IMR-90 (cell line): ENCODE data around the gene ACTC1. TPM values are rescaled to one million over a fixed set of nuclear protein-coding genes. Genes with fewer than 3 reads are reported as not detected.

Experiments
- ATAC-seq: fragments of 200-7000 bp; cut with Tn5 transposase; 2 replicates; pipeline ENCODE4 v1.9.1; 2020; ENCODE audit warnings: low read depth, mild to moderate bottlenecking, moderate library complexity
- BruUV-seq: library from RNA; stranded (reverse); fragments of 400-500 nt; replicated peaks from 2 replicates; lab custom pipeline; 2021; lab: Mats Ljungman, UMichigan
- CTCF ChIA-PET: fragments of 300-600 bp; formaldehyde crosslinking; extraction: SDS; loops from one replicate; lab custom pipeline; 2021; ENCODE audit warnings: antibody characterized with exemption; lab: Yijun Ruan, JAX
- POLR2A ChIA-PET: fragments of 300-600 bp; sonication (Branson Sonifier 250); formaldehyde crosslinking; loops from one replicate; lab custom pipeline; 2022; ENCODE audit warnings: antibody characterized with exemption; ENCODE audit not compliant: unreplicated experiment; lab: Charles Lee
- DNase-seq: peaks from one replicate; pipeline ENCODE4 v3.0.0; 2013
- H2AFZ ChIP-seq: replicated peaks from 2 replicates; pipeline ENCODE3; 2013; ENCODE audit warnings: low read length, mild to moderate bottlenecking; ENCODE audit not compliant: poor library complexity
- H2AK5ac ChIP-seq: 2 replicates; pipeline ENCODE4 v1.6.1; 2013; ENCODE audit warnings: low read depth, low read length, inconsistent platforms
- H2AK9ac ChIP-seq: replicated peaks from 2 replicates; pipeline ENCODE3; 2013; ENCODE audit warnings: mild to moderate bottlenecking, low read depth, low read length, moderate library complexity; ENCODE audit not compliant: poor library complexity
- H2BK120ac ChIP-seq: 2 replicates; pipeline ENCODE4 v1.6.1; 2013; ENCODE audit warnings: low read depth, low read length, inconsistent platforms
- H2BK15ac ChIP-seq: 3 replicates; pipeline ENCODE4 v1.6.1; 2013; ENCODE audit warnings: low read depth, low read length, inconsistent platforms
- H2BK20ac ChIP-seq: 2 replicates; pipeline ENCODE4 v1.6.1; 2013; ENCODE audit warnings: low read depth, mild to moderate bottlenecking, inconsistent platforms, low read length, moderate library complexity
- H2BK5ac ChIP-seq: 2 replicates; pipeline ENCODE4 v1.6.1; 2013; ENCODE audit warnings: mild to moderate bottlenecking, low read depth, low read length, inconsistent platforms; ENCODE audit not compliant: poor library complexity, severe bottlenecking
- H3K14ac ChIP-seq: replicated peaks from 2 replicates; pipeline ENCODE4 v1.6.1; 2013; ENCODE audit warnings: low read depth, low read length, inconsistent platforms
- H3K18ac ChIP-seq: 2 replicates; pipeline ENCODE4 v1.6.1; 2013; ENCODE audit warnings: low read depth, low read length, control low read depth
- H3K23ac ChIP-seq: 2 replicates; pipeline ENCODE4 v1.6.1; 2013; ENCODE audit warnings: low read depth, low read length, inconsistent platforms
- H3K27ac ChIP-seq: 2 replicates; pipeline ENCODE4 v1.5.1; 2013; ENCODE audit warnings: mild to moderate bottlenecking, control low read depth, low read length; ENCODE audit not compliant: insufficient read depth
- H3K27me3 ChIP-seq: 2 replicates; pipeline ENCODE4 v1.6.1; 2013; ENCODE audit warnings: low read length; ENCODE audit not compliant: control insufficient read depth, insufficient read depth
- H3K36me3 ChIP-seq: 2 replicates; pipeline ENCODE4 v1.6.1; 2013; ENCODE audit warnings: low read length, mixed read lengths; ENCODE audit not compliant: control insufficient read depth, insufficient read depth
- H3K4ac ChIP-seq: 2 replicates; pipeline ENCODE4 v1.6.1; 2013; ENCODE audit warnings: low read depth, low read length, inconsistent platforms
- H3K4me1 ChIP-seq: 2 replicates; pipeline ENCODE4 v1.6.1; 2013; ENCODE audit warnings: low read length, mixed read lengths; ENCODE audit not compliant: control insufficient read depth, insufficient read depth
- H3K4me2 ChIP-seq: 2 replicates; pipeline ENCODE4 v1.6.1; 2013; ENCODE audit warnings: low read depth, mild to moderate bottlenecking, control low read depth, low read length, moderate library complexity
- H3K4me3 ChIP-seq: 2 replicates; pipeline ENCODE4 v1.5.1; 2013; ENCODE audit warnings: low read depth, mild to moderate bottlenecking, control low read depth, low read length, moderate library complexity; ENCODE audit not compliant: insufficient read depth
- H3K56ac ChIP-seq: 2 replicates; pipeline ENCODE4 v1.6.1; 2013; ENCODE audit warnings: low read length, inconsistent platforms; ENCODE audit not compliant: insufficient read depth; ENCODE audit errors: extremely low read depth
- H3K79me1 ChIP-seq, 2 experiments: 2 replicates each; pipeline ENCODE4 v1.6.1; 2013; ENCODE audit warnings: low read length in 2 of 2, inconsistent platforms in 1 of 2, low read depth in 1 of 2
- H3K9ac ChIP-seq: 2 replicates; pipeline ENCODE4 v1.6.1; 2013; ENCODE audit warnings: low read depth, low read length, control low read depth
- H3K9me1 ChIP-seq: 2 replicates; pipeline ENCODE4 v1.6.1; 2013; ENCODE audit warnings: low read length, inconsistent platforms; ENCODE audit not compliant: insufficient read depth
- H3K9me3 ChIP-seq: 2 replicates; pipeline ENCODE4 v1.6.1; 2013; ENCODE audit warnings: low read length; ENCODE audit not compliant: control insufficient read depth, insufficient read depth
- H4K20me1 ChIP-seq: 2 replicates; pipeline ENCODE4 v1.6.1; 2013; ENCODE audit warnings: low read length, inconsistent platforms; ENCODE audit not compliant: insufficient read depth
- H4K5ac ChIP-seq: 2 replicates; pipeline ENCODE4 v1.6.1; 2013; ENCODE audit warnings: mild to moderate bottlenecking, low read depth, low read length, control low read depth
- H4K8ac ChIP-seq, 2 experiments: 2 replicates each; pipeline ENCODE4 v1.6.1; 2013; ENCODE audit warnings: low read depth in 2 of 2, low read length in 2 of 2, control low read depth in 1 of 2, inconsistent platforms in 1 of 2
- H4K91ac ChIP-seq: 2 replicates; pipeline ENCODE4 v1.6.1; 2013; ENCODE audit warnings: low read depth, low read length, inconsistent platforms; ENCODE audit not compliant: insufficient read depth
- CEBPB ChIP-seq: IDR thresholded peaks from 2 replicates; pipeline ENCODE4 v1.6.1; 2012; ENCODE audit warnings: low read depth, low read length, improper control_type of control experiment
- WGBS, 2 experiments: methylation state at CpG; one replicate each; pipeline versions ENCODE4 v1.1.5 to v1.1.7; 2013; ENCODE audit warnings: missing lambda C conversion rate in 2 of 2; ENCODE audit not compliant: insufficient read length in 1 of 2; ENCODE audit errors: extremely low coverage in 2 of 2; 5-methylcytosine and 5-hydroxymethylcytosine counted together
- dilution Hi-C: fragments of 300-500 bp; cut with HindIII; formaldehyde crosslinking; loops from one replicate; pipeline ENCODE4 v1.14.3; 2018; ENCODE audit warnings: low sequenced_read_pairs; ENCODE audit not compliant: unreplicated experiment
- in situ Hi-C: fragments of 300-500 bp; cut with MboI; formaldehyde crosslinking; loops from 3 replicates; pipeline ENCODE4 v1.14.3; 2019; ENCODE audit warnings: low sequenced_read_pairs, inconsistent platforms, mixed read lengths
- intact Hi-C: fragments of 100-400 bp; cut with micrococcal nuclease; formaldehyde crosslinking; loops from 2 replicates; pipeline ENCODE4 v1.10.0; 2022
- polyA plus RNA-seq, 3 experiments: library from polyadenylated mRNA; depleted of rRNA; stranded (reverse); fragments of >200 nt; gene quantifications; 2 replicates each; pipeline ENCODE4 v1.2.3, GENCODE V29; 2012; ENCODE audit warnings: low replicate concordance in 1 of 3
- total RNA-seq: library from RNA; depleted of rRNA; stranded (reverse); fragments of >200 nt; gene quantifications from 2 replicates; pipeline ENCODE4 v1.2.3, GENCODE V29; 2012

ACTC1 gene
- total and polyA plus RNA-seq, 2 of the 4 experiments (the other 2 are of a cell fraction): 1.1 to 2.8 TPM

- H3K23ac ChIP-seq: no peak overlapping the region
- H3K9me1 ChIP-seq: no peaks in the 10 kb centered on the region; the same call in 1 of the 2 replicates
- no peak overlapping the region for H2BK5ac ChIP-seq
- H2BK20ac ChIP-seq: no peak overlapping the region
- no peaks in the 10 kb centered on the region for H3K36me3 ChIP-seq
- H3K4me1 ChIP-seq: no peaks in the 10 kb centered on the region
- H4K8ac ChIP-seq: no peak overlapping the region
- H3K18ac ChIP-seq: no peak overlapping the region
- ATAC-seq (no peak), DNase-seq (no peak)
- H3K9ac ChIP-seq: no peak overlapping the region
- no peak overlapping the region for H2AFZ ChIP-seq
- WGBS, 2 experiments: 100% methylated on average over 1 of the region's 2 CpGs; no CpG with 5 or more reads in 1 of the 2 experiments
- H4K5ac ChIP-seq: no peak overlapping the region
- H3K4me3 ChIP-seq: no peak overlapping the region
- H3K9me3 ChIP-seq: no peaks in the 10 kb centered on the region
- in situ Hi-C loops (no loop called here), intact Hi-C loops (no loop called here), dilution Hi-C loops (no loop called here)
- no peak overlapping the region for H2BK120ac ChIP-seq
- CTCF ChIA-PET: no interaction called here
- no peak overlapping the region for H4K91ac ChIP-seq
- POLR2A ChIA-PET: no interaction called here
- H3K56ac ChIP-seq: no peak overlapping the region
- no peaks in the 10 kb centered on the region for H4K20me1 ChIP-seq
- no peak overlapping the region for H2AK5ac ChIP-seq
- no peak overlapping the region for H2BK15ac ChIP-seq
- peaks cover 26% of the 10 kb centered on the region for H3K27me3 ChIP-seq
- no peak overlapping the region for H3K4me2 ChIP-seq
- no TSS peak for BruUV-seq
- no peak overlapping the region for H3K14ac ChIP-seq
- TF ChIP-seq CEBPB: no peak
- no peaks in the 10 kb centered on the region for H3K79me1 ChIP-seq
- H2AK9ac ChIP-seq: no peak overlapping the region
- H3K4ac ChIP-seq: no peak overlapping the region
- H3K27ac ChIP-seq: no peak overlapping the region
Observed at GRCh38 chr15:34772312-34772711, 23.0 kb downstream of the ACTC1 start.
